ENCODE measurements around the gene RRP9.
"Not testable (repeated sequence)": the region's sequence is repeated elsewhere in the genome, so short reads cannot be mapped to it uniquely, and the experiment has no call there.

The RRP9 gene

DNA sequence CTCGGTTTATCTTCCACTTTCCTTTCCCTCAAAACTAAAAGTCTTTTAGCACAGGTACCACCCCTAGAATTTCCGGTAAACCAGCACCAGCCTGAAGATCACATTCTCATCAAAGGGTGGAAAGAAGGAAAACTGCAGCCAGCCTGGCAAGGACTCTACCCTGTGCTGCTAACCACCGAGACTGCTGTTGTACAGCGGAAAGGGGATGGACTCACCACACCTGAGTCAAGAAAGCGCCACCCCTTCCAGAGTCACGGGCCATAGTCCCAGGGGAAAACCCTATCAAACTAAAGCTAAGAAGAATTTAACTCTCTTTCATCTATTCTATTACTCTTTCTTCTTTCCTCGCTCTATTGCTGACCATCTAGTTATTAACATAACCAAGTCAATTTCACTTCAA, 41.7 kb downstream of the RRP9 start:
- not testable (repeated sequence) for H3K27me3 ChIP-seq (ENCODE audit: control insufficient read depth, insufficient read depth, low read length); H3K9me3 ChIP-seq (ENCODE audit: control insufficient read depth, insufficient read depth, low read length); H3K36me3 ChIP-seq (ENCODE audit: control insufficient read depth, insufficient read depth, low read length); H3K4me1 ChIP-seq (ENCODE audit: control insufficient read depth, insufficient read depth, low read length); H3K4me3 ChIP-seq (ENCODE audit: low read depth, low read length); H3K9ac ChIP-seq (ENCODE audit: low read depth, low read length)

DNA sequence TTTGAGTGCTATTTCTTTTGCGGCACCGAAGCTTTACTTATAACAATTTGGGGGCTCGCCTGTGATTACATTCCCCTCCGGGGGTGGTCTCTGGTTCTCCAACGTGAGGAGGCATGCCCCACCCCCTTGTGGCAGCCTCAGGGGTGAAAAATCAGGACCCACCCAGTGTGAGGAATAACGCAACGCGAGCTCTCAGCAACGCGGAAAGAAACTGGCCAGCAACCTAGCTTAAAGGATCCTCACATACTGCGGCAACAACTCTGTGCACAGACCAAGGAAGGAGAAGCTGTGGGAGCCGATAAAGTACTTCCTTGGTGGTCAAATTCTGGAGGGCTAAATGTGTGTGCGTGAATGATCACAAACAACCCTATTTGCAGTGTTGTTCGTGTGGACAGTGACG, 44.3 kb downstream of the RRP9 start:
- Histone ChIP-seq H3K36me3 (ENCODE audit: control insufficient read depth, insufficient read depth, low read length) (no peaks in the 10 kb centered on the region), H3K4me1 (ENCODE audit: control insufficient read depth, insufficient read depth, low read length) (peaks cover 7% of the 10 kb centered on the region), H3K27me3 (ENCODE audit: control insufficient read depth, insufficient read depth, low read length) (no peaks in the 10 kb centered on the region), H3K4me3 (ENCODE audit: low read depth, low read length) (no peak overlapping the region), H3K9ac (ENCODE audit: low read depth, low read length) (no peak overlapping the region), H3K9me3 (ENCODE audit: control insufficient read depth, insufficient read depth, low read length) (no peaks in the 10 kb centered on the region)

- Histone ChIP-seq H3K27me3 (ENCODE audit: control insufficient read depth, insufficient read depth, low read length) (no peaks in the 10 kb centered on the region), H3K4me3 (ENCODE audit: low read depth, low read length) (no peak overlapping the region), H3K4me1 (ENCODE audit: control insufficient read depth, insufficient read depth, low read length) (peaks cover 7% of the 10 kb centered on the region), H3K36me3 (ENCODE audit: control insufficient read depth, insufficient read depth, low read length) (no peaks in the 10 kb centered on the region), H3K9me3 (ENCODE audit: control insufficient read depth, insufficient read depth, low read length) (no peaks in the 10 kb centered on the region), H3K9ac (ENCODE audit: low read depth, low read length) (no peak overlapping the region)
Measured at GRCh38 chr3:51896607-51897305, 44.9 kb downstream of the RRP9 start.

DNA sequence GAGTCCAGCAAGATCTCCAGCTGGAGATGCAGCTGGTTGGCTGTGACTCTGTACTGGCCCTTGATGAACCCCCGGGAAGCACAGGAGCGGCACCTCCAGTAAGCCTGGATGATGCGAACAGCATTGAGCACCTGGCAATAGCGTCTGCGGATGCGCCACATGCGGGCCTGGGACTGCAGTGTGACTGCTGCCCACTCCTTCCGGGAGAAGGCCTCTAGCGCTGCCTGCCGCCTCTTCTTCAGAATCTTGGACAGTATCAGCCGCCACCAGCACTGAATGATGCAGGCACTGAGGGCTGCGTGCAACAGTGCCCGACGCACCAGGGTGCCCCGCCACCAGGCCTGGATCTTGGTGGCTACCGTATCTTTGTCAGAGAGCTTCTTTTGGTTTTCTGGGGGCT, 46.8 kb downstream of the RRP9 start:
- no peaks in the 10 kb centered on the region for H3K27me3 ChIP-seq (ENCODE audit: control insufficient read depth, insufficient read depth, low read length)
- no peaks in the 10 kb centered on the region for H3K9me3 ChIP-seq (ENCODE audit: control insufficient read depth, insufficient read depth, low read length)
- H3K9ac ChIP-seq (ENCODE audit: low read depth, low read length), result no peak overlapping the region
- no peaks in the 10 kb centered on the region for H3K36me3 ChIP-seq (ENCODE audit: control insufficient read depth, insufficient read depth, low read length)
- H3K4me1 ChIP-seq (ENCODE audit: control insufficient read depth, insufficient read depth, low read length), result peaks cover 4% of the 10 kb centered on the region
- H3K4me3 ChIP-seq (ENCODE audit: low read depth, low read length), result no peak overlapping the region

DNA sequence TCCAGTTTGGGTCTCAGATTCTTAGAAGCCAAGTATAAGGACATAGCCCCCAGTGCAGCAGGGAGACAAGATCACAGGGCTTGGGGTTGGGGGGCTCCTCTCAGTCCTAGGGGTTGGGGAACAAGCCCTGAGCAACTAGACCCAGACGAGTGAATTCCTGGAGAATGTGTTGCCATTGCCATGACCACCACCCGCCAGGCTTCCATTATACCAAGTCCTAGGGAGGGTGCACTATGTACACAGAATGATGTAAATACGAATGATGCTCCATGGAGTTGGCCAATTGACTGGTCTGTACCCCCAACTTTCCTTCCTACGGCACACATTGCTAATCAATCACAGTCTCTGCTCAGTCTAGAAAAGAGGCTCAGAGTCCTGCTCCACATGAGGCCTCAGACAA, 47.3 kb downstream of the RRP9 start:
- H3K27me3 ChIP-seq (ENCODE audit: control insufficient read depth, insufficient read depth, low read length), result no peaks in the 10 kb centered on the region
- no peaks in the 10 kb centered on the region for H3K9me3 ChIP-seq (ENCODE audit: control insufficient read depth, insufficient read depth, low read length)
- H3K4me3 ChIP-seq (ENCODE audit: low read depth, low read length), result no peak overlapping the region
- no peaks in the 10 kb centered on the region for H3K36me3 ChIP-seq (ENCODE audit: control insufficient read depth, insufficient read depth, low read length)
- H3K9ac ChIP-seq (ENCODE audit: low read depth, low read length), result no peak overlapping the region
- peaks cover 4% of the 10 kb centered on the region for H3K4me1 ChIP-seq (ENCODE audit: control insufficient read depth, insufficient read depth, low read length)

GRCh38 chr3:51891242-51892039, 50.3 kb downstream of the RRP9 start:
- Histone ChIP-seq H3K9ac (ENCODE audit: low read depth, low read length) (no peak overlapping the region), H3K9me3 (ENCODE audit: control insufficient read depth, insufficient read depth, low read length) (no peaks in the 10 kb centered on the region), H3K4me3 (ENCODE audit: low read depth, low read length) (no peak overlapping the region), H3K4me1 (ENCODE audit: control insufficient read depth, insufficient read depth, low read length) (no peaks in the 10 kb centered on the region), H3K36me3 (ENCODE audit: control insufficient read depth, insufficient read depth, low read length) (no peaks in the 10 kb centered on the region), H3K27me3 (ENCODE audit: control insufficient read depth, insufficient read depth, low read length) (no peaks in the 10 kb centered on the region)

DNA sequence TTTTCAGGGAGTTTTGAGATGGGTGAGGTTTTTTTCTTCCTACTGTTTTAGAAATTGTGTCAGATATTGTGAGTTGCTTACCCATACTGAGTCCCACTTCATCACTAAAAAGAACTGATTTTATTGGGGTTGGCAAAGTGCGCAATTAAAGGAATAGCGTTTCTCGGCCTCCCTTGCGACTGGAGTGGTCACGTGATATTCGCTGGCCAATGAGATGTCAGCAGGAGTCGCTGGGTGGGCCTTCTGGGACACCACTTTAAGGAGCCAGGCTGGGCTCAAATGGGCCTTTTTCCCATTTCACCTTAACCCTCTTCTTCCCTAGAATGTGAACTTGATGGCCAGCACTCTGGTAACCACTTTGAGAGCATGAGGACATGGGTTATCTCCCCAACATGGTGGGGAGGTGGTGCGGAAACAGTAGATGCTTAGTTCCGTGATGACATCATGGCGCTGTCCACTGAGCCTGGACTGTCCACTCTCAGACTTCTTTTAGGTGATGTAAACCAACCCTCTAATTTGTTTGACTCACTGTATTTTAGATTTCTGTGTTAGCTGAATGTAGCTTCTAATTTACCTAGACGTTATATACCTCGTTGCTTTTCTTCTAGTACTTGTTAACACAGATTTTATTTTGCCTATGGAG, 53.1 kb downstream of the RRP9 start:
- H3K27me3 ChIP-seq (ENCODE audit: control insufficient read depth, insufficient read depth, low read length), result no peaks in the 10 kb centered on the region
- no peak overlapping the region for H3K4me3 ChIP-seq (ENCODE audit: low read depth, low read length)
- H3K36me3 ChIP-seq (ENCODE audit: control insufficient read depth, insufficient read depth, low read length), result no peaks in the 10 kb centered on the region
- no peaks in the 10 kb centered on the region for H3K4me1 ChIP-seq (ENCODE audit: control insufficient read depth, insufficient read depth, low read length)
- H3K9me3 ChIP-seq (ENCODE audit: control insufficient read depth, insufficient read depth, low read length), result no peaks in the 10 kb centered on the region
- H3K9ac ChIP-seq (ENCODE audit: low read depth, low read length), result no peak overlapping the region

DNA sequence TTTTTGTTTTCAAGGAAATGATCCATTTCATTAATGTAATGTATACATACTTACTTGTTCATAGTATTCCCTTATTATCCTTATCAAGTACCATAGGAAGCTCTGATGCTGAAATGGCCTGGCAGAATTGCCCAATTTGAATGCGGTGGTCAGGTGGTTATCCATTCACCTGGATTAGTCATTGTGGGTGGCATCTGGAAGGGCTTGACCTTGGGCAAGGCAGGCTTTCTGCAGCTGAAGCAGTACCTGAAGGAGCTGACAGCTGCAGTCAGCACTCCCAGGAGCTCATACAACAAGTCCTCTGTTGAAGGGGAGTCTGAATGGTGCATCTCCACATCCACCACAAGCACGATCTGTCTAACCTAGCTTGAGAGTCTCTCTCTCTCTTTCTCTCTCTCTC, 54.1 kb downstream of the RRP9 start:
- Histone ChIP-seq H3K9ac (ENCODE audit: low read depth, low read length) (no peak overlapping the region), H3K36me3 (ENCODE audit: control insufficient read depth, insufficient read depth, low read length) (no peaks in the 10 kb centered on the region), H3K4me1 (ENCODE audit: control insufficient read depth, insufficient read depth, low read length) (no peaks in the 10 kb centered on the region), H3K4me3 (ENCODE audit: low read depth, low read length) (no peak overlapping the region), H3K27me3 (ENCODE audit: control insufficient read depth, insufficient read depth, low read length) (no peaks in the 10 kb centered on the region), H3K9me3 (ENCODE audit: control insufficient read depth, insufficient read depth, low read length) (no peaks in the 10 kb centered on the region)

- Histone ChIP-seq H3K36me3 (ENCODE audit: control insufficient read depth, insufficient read depth, low read length) (no peaks in the 10 kb centered on the region), H3K9me3 (ENCODE audit: control insufficient read depth, insufficient read depth, low read length) (no peaks in the 10 kb centered on the region), H3K4me3 (ENCODE audit: low read depth, low read length) (no peak overlapping the region), H3K27me3 (ENCODE audit: control insufficient read depth, insufficient read depth, low read length) (no peaks in the 10 kb centered on the region), H3K9ac (ENCODE audit: low read depth, low read length) (no peak overlapping the region), H3K4me1 (ENCODE audit: control insufficient read depth, insufficient read depth, low read length) (no peaks in the 10 kb centered on the region)
Measured at GRCh38 chr3:51886447-51886846, 55.3 kb downstream of the RRP9 start.

All from iPS-15b (cell line).